NCI-H82 treated with DMSO at 0.1 percent for 48 hours (cell line): ENCODE data around the gene GPR15LG.

Experiments used
- DNase-seq: peaks from one replicate; lab custom pipeline; 2025; ENCODE audit not compliant: unreplicated experiment; lab: John Stamatoyannopoulos, UW

GPR15LG gene

GRCh38 chr10:84214046-84214572 lies 40.5 kb downstream of the GPR15LG start:
- DNase-seq = no peak

- no peak for DNase-seq
Observed at GRCh38 chr10:84214612-84215235, 41.1 kb downstream of the GPR15LG start.

DNA sequence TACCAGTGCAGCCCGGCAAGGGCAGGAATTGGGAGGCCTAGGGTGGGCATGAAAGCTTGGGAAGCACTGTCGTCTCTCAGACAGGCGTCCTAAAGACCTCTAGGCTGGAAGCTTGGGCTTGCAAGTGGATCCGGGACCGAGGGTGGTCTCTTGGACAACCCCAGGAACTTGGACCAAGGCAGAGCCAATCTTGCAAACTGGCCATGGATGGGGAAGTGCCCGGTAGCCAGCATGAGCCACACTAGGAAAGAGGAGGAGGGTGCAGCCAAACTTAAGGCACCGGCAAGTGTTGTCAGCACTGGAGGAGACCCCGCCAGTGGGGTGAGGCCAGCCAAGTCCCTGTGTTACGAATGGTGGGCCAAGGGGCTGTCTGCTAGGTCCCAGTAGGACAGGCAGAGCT lies 43.2 kb downstream of the GPR15LG start:
- no peak for DNase-seq

GRCh38 chr10:84217746-84218145 lies 44.1 kb downstream of the GPR15LG start:
- DNase-seq = no peak

GRCh38 chr10:84221916-84222315 lies 48.3 kb downstream of the GPR15LG start:
- DNase-seq = no peak

DNA sequence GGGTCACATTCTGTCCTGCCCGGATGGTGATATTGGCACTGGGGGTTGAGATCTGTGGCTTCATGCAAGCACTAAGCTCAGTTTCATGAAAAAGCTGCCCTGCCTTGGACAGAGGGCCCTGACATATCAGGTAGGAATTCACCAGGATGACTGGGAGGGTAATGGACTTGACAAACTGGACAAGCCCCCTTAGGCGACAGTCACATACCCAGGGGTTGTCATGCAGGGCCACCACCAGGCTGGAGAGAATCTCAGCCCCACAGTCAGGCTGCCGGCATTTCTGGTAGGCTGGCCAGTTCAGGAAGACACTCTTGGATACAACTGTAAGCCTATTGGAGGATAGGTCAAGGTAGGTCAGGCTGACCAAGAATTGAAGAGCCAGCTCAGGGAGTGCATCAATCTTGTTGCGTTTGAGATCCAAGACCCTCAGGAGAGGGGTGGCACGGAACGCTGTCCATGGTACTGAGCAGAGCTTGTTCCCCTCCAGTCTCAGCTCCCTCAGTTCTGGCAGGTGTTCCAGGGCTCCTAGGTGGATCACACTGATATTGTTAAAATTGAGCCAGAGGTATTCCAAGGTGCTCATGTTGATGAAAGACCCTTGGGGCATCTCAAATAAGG lies 50.9 kb downstream of the GPR15LG start:
- DNase-seq = no peak

- peak; percentile 67 for DNase-seq
Observed at GRCh38 chr10:84225427-84226173, 52.0 kb downstream of the GPR15LG start, which contains the start of gene LRIT2. Gene LRIT2, minus strand, starts transcription at chr10:84225544. Its CDS starts 24 bp downstream, at chr10:84225520.

- peak; percentile 76 for DNase-seq
Observed at GRCh38 chr10:84226616-84227015, 53.0 kb downstream of the GPR15LG start.

DNA sequence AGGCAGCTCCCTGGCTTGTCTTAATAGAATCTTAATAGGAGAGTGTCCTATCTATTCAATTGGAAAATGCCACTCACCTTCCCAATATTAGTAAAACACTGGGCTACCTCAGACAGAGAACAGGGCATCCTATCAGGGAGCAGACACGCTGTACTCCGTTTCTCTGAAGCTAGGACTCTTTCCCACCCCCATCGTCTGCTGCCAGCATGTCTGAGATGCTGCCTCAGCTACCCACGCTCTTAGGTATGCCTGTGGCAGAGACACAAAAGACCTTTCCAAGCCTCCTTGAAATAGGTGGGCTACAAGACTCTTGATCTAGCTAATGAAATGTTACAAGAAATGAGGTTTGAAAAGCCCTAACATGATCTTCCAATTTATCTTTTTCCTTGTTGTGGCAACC lies 54.2 kb downstream of the GPR15LG start:
- DNase-seq = no peak

DNA sequence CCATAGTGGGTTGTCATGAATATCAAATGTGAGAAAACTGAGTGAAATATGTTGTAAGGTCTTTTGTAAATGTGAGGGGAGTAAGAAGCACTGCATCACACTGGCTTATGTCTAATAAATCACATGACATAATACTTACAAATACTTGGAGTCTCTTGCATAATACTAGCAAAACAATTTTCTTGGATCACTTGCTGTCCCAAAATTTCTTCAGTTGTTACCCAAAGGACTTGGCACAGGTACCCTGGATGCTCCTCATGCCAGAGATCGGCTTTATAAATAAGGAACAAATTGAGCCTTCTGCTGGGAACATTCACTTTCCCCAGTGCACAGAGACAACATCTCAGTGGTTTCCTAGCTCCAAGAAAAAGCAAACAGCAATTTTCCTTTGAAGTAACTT lies 56.8 kb downstream of the GPR15LG start:
- no peak for DNase-seq

DNA sequence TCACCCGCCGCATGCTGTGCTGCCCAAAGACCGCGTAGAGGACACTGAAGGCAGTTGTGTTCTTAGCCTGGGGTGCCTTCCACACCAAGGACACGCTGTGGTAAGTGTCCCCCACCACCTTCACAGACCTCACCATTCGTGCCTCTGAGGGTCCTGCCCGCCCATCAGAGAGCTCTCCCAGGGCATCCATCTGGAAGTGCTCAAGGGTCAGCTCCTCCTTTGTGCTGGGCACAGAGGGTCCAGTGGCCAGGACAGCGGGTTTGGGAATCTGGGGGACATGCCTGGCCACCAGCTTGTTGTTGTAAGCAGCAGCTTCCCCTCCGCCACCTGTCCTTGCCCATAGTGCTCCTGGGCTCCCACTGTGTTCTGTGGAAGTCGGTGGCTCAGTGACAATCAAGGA lies 58.8 kb downstream of the GPR15LG start:
- no peak for DNase-seq

- DNase-seq = no peak
Observed at GRCh38 chr10:84233940-84234339, 60.3 kb downstream of the GPR15LG start.

DNA sequence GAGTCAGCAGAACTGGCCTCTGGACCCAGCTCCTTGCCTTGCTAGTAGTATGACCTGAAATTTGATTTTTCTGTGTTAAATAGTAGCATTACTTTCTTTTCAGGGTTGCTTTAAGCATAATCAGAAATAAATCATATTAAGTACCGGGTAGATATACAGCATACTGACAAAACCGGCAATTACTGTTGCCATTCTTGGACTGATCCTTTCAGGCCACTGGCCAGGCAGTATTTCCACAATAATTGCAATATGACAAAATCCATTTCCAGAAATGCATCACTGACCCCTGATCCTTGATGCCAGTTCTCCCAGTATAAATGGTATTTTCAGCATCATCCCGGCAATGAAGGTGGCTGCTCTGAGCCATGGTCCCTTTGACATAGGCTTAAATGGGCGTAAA lies 60.9 kb downstream of the GPR15LG start:
- DNase-seq = no peak
